Bronchial epithelial cell (primary cell): Measurements from ENCODE around the gene KLK4. TPM values are rescaled to one million over a fixed set of nuclear protein-coding genes. Genes with fewer than 3 reads are reported as not detected.
A peak's percentile ranks its signal among the peaks of the same experiment; 100 is the strongest.

Experiments used
- DNase-seq: peaks from one replicate; pipeline ENCODE4 v3.0.0-alpha.2; 2010; ENCODE audit warnings: low read depth
- FAIRE-seq: peaks from 2 replicates; lab custom pipeline; 2011; peaks lifted over from hg19 to GRCh38; lab: Jason Lieb, UNC
- H3K27me3 ChIP-seq: 2 replicates; pipeline ENCODE4 v1.5.1; 2011; ENCODE audit warnings: low read length; ENCODE audit not compliant: control insufficient read depth, insufficient read depth
- H3K36me3 ChIP-seq: 2 replicates; pipeline ENCODE4 v1.5.1; 2011; ENCODE audit warnings: low read length; ENCODE audit not compliant: control insufficient read depth, insufficient read depth
- H3K4me3 ChIP-seq: 2 replicates; pipeline ENCODE4 v1.5.1; 2011; ENCODE audit warnings: mild to moderate bottlenecking, low read depth, low read length, control low read depth
- CTCF ChIP-seq: IDR thresholded peaks from 2 replicates; pipeline ENCODE4 v1.5.1; 2011; ENCODE audit warnings: mild to moderate bottlenecking, moderate library complexity, low read length, control low read depth, inconsistent platforms; ENCODE audit not compliant: insufficient read depth, severe bottlenecking
- total RNA-seq: library from RNA; depleted of rRNA; stranded (reverse); fragments of >200 nt; gene quantifications from 2 replicates; pipeline ENCODE4 v1.2.1, GENCODE V29; 2014

KLK4 gene
- total RNA-seq, 1 donor from 2014 or later = not detected

DNA sequence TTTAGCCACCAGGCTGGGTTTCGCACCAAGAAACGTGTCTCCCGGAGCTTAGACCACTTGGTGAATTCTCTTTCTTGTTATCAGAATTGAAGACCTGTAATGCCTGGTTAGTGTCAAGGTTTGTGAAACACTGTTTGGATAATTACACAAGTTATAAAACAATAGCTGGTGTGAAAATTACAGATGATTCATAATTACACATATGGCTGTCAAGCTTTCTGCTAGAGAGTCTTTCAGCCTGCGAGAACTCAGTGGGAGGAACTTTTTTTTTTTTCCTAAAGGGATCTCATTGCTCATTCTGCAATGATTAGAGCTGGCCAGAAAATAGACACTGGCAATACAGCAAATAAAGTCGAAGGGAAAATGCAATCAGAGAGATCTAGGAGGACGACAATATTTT lies 13.4 kb upstream of the KLK4 start:
- DNase-seq = peak; percentile 81
- H3K4me3 ChIP-seq = no peak overlapping the region
- TF ChIP-seq CTCF = no peak
- FAIRE-seq = no peak
- no peaks in the 10 kb centered on the region for H3K36me3 ChIP-seq
- peaks cover 5% of the 10 kb centered on the region for H3K27me3 ChIP-seq

GRCh38 chr19:50922317-50922853 lies 11.2 kb upstream of the KLK4 start:
- H3K36me3 ChIP-seq = no peaks in the 10 kb centered on the region
- peak; percentile 89 for TF ChIP-seq CTCF
- H3K4me3 ChIP-seq = no peak overlapping the region
- DNase-seq = peak; percentile 68
- H3K27me3 ChIP-seq = peaks cover 2% of the 10 kb centered on the region
- FAIRE-seq = no peak

GRCh38 chr19:50921426-50922316 lies 10.5 kb upstream of the KLK4 start:
- FAIRE-seq (no peak), DNase-seq (no peak)
- H3K4me3 ChIP-seq = no peak overlapping the region
- no peaks in the 10 kb centered on the region for H3K36me3 ChIP-seq
- peaks cover 2% of the 10 kb centered on the region for H3K27me3 ChIP-seq
- TF ChIP-seq CTCF = no peak

GRCh38 chr19:50916069-50916468 lies 4.9 kb upstream of the KLK4 start:
- peaks cover 13% of the 10 kb centered on the region for H3K27me3 ChIP-seq
- H3K4me3 ChIP-seq = no peak overlapping the region
- H3K36me3 ChIP-seq = no peaks in the 10 kb centered on the region
- FAIRE-seq (no peak), DNase-seq (no peak)
- no peak for TF ChIP-seq CTCF

DNA sequence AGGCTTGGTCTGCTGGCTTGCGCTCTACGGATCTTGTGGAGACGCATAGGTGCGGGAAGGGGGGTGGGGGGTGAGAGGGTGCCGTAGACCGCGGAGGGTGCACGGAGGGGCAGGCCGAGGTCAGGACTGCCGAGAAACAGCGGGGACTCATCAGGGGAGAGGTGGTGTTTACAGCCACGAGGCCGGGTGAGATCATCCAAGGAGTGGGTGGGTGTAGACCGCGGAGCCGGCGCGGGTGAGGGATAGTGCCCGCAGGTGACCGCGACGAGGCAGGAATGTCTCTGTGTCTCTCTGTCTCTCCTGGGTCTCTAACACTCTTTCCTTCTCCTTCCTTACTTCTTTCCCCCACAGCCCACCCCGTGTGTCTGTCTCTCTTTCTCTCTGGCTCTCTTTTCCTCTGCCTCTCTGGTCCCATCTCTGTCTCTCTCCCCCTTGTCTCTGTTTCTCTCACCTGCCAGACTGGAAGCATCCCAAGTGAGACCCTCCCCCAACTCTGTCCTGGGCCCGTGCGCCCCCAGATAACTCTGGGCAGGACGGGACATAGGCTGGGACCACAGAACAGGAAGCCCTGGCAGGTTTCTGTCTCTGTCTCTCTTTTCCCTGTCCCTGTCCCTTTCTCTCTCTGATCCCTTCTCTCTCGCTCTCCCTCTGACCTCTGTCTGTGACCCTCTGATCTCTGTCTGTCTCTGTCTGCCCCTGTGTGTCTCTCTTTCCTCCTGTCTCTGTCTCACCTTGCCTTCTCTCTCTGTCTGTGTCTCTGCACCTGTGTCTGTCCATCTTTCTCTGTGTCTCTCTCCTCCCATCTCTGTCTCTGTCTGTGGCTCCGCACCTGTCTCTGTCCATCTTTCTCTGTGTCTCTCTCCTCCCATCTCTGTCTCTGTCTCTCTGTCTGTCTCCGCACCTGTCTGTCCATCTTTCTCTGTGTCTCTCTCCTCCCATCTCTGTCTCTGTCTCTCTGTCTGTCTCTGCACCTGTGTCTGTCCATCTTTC lies 1.8 kb upstream of the KLK4 start:
- TF ChIP-seq CTCF = no peak
- Histone ChIP-seq H3K4me3 (no peak overlapping the region), H3K27me3 (peaks cover 19% of the 10 kb centered on the region), H3K36me3 (no peaks in the 10 kb centered on the region)
- FAIRE-seq (no peak), DNase-seq (no peak)
